HepG2 (cell line): ENCODE data around the gene UBE2H. TPM values are rescaled to one million over a fixed set of nuclear protein-coding genes. Genes with fewer than 3 reads are reported as not detected.

Source experiments
- KDM4B ChIP-seq: sonication (generic); formaldehyde crosslinking; IDR thresholded peaks from 2 replicates; pipeline ENCODE4 v1.4.0; 2020; ENCODE audit warnings: missing genetic modification reagents
- RXRA ChIP-seq: sonication (generic); formaldehyde crosslinking; IDR thresholded peaks from 2 replicates; pipeline ENCODE4 v1.5.1; 2020; ENCODE audit warnings: missing genetic modification reagents
- ZNF333 ChIP-seq: sonication (generic); formaldehyde crosslinking; IDR thresholded peaks from 2 replicates; pipeline ENCODE4 v1.4.0; 2020; ENCODE audit warnings: mild to moderate bottlenecking, missing genetic modification reagents, borderline replicate concordance
- ZNF652 ChIP-seq: IDR thresholded peaks from 2 replicates; pipeline ENCODE4 v1.6.1; 2016; ENCODE audit warnings: low read depth, borderline replicate concordance
- ZNF670 ChIP-seq: sonication (generic); formaldehyde crosslinking; IDR thresholded peaks from 2 replicates; pipeline ENCODE4 v1.8.0; 2022; ENCODE audit warnings: mild to moderate bottlenecking, missing genetic modification reagents, borderline replicate concordance
- ZNF687 ChIP-seq: sonication (generic); formaldehyde crosslinking; IDR thresholded peaks from 2 replicates; pipeline ENCODE4 v1.5.1; 2020; ENCODE audit warnings: mild to moderate bottlenecking, missing genetic modification reagents, moderate library complexity
- ZNF781 ChIP-seq: sonication (generic); formaldehyde crosslinking; IDR thresholded peaks from 2 replicates; pipeline ENCODE4 v1.5.1; 2020; ENCODE audit warnings: borderline replicate concordance, mild to moderate bottlenecking, missing genetic modification reagents; ENCODE audit errors: not compliant biosample characterization
- polyA plus RNA-seq, 8 experiments: library from polyadenylated mRNA; depleted of rRNA in 3 of 8; stranded (reverse) in 7 of 8; unstranded in 1 of 8; fragments of >200 nt; fragmentation: Illumina TruSeq in 4 of 8; extraction: Trizol in 4 of 8; gene quantifications; 2 replicates each; pipeline versions ENCODE4 v1.2.1 to v1.2.3, GENCODE V29; 2011 to 2016; ENCODE audit warnings: low read depth in 4 of 8, missing spikeins in 1 of 8, mixed read lengths in 1 of 8; ENCODE audit not compliant: insufficient read depth in 1 of 8
- total RNA-seq, 5 experiments: library from RNA; depleted of rRNA; stranded (reverse); fragments of >200 nt; fragmentation: Illumina TruSeq; extraction: Trizol; gene quantifications; 2 replicates each; pipeline ENCODE4 v1.2.3, GENCODE V29; 2016; ENCODE audit warnings: low read depth in 1 of 5
- TF ChIP-seq, protein P1 (sequence below): sonication (generic); formaldehyde crosslinking; IDR thresholded peaks from 2 replicates; pipeline ENCODE4 v1.4.0; 2020; ENCODE audit warnings: missing genetic modification reagents, borderline replicate concordance
- TF ChIP-seq, protein P2 (sequence below): IDR thresholded peaks from 2 replicates; pipeline ENCODE4 v1.6.1; 2016; ENCODE audit warnings: low read depth, missing genetic modification reagents, missing compliant biosample characterization

The UBE2H gene
- total and polyA plus RNA-seq, 2 of the 13 experiments (the other 11 are each of a cell fraction or from before 2014, with no cell fraction given): 15.5 to 40.1 TPM

DNA sequence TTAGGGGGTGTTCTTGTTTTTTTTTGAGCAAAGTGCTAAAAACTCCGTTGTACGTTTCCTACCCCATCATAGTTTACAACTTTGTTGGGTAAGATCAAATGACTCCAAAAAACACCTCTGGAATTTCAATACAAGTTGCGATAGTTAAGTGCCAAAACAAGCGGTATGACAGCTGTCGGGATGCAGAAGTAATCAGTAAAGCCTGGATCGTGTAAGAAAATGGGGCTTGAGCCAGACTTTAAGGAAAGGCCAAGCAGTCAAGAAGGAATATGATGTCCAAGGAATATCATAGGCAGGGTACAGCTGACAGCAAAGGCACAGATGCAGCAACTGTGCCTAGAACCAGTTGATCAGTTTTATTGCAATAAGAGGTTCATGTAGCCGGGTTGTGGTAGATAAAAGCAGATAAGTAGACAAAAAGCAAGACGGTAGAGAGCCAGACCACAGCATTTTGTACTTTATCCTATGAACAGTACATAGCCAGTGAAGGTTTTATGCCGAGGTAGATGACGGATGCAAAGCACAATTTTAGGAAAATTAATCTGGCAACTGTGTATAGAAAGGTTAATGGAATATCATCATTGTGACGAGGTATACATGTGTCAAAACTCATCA is 45.5 kb downstream of the UBE2H start (continued):
- TF ChIP-seq, protein P1, sequence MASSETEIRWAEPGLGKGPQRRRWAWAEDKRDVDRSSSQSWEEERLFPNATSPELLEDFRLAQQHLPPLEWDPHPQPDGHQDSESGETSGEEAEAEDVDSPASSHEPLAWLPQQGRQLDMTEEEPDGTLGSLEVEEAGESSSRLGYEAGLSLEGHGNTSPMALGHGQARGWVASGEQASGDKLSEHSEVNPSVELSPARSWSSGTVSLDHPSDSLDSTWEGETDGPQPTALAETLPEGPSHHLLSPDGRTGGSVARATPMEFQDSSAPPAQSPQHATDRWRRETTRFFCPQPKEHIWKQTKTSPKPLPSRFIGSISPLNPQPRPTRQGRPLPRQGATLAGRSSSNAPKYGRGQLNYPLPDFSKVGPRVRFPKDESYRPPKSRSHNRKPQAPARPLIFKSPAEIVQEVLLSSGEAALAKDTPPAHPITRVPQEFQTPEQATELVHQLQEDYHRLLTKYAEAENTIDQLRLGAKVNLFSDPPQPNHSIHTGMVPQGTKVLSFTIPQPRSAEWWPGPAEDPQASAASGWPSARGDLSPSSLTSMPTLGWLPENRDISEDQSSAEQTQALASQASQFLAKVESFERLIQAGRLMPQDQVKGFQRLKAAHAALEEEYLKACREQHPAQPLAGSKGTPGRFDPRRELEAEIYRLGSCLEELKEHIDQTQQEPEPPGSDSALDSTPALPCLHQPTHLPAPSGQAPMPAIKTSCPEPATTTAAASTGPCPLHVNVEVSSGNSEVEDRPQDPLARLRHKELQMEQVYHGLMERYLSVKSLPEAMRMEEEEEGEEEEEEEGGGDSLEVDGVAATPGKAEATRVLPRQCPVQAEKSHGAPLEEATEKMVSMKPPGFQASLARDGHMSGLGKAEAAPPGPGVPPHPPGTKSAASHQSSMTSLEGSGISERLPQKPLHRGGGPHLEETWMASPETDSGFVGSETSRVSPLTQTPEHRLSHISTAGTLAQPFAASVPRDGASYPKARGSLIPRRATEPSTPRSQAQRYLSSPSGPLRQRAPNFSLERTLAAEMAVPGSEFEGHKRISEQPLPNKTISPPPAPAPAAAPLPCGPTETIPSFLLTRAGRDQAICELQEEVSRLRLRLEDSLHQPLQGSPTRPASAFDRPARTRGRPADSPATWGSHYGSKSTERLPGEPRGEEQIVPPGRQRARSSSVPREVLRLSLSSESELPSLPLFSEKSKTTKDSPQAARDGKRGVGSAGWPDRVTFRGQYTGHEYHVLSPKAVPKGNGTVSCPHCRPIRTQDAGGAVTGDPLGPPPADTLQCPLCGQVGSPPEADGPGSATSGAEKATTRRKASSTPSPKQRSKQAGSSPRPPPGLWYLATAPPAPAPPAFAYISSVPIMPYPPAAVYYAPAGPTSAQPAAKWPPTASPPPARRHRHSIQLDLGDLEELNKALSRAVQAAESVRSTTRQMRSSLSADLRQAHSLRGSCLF: no peak
- TF ChIP-seq KDM4B (CRISPR knock-in tag): no peak
- TF ChIP-seq, protein P2, sequence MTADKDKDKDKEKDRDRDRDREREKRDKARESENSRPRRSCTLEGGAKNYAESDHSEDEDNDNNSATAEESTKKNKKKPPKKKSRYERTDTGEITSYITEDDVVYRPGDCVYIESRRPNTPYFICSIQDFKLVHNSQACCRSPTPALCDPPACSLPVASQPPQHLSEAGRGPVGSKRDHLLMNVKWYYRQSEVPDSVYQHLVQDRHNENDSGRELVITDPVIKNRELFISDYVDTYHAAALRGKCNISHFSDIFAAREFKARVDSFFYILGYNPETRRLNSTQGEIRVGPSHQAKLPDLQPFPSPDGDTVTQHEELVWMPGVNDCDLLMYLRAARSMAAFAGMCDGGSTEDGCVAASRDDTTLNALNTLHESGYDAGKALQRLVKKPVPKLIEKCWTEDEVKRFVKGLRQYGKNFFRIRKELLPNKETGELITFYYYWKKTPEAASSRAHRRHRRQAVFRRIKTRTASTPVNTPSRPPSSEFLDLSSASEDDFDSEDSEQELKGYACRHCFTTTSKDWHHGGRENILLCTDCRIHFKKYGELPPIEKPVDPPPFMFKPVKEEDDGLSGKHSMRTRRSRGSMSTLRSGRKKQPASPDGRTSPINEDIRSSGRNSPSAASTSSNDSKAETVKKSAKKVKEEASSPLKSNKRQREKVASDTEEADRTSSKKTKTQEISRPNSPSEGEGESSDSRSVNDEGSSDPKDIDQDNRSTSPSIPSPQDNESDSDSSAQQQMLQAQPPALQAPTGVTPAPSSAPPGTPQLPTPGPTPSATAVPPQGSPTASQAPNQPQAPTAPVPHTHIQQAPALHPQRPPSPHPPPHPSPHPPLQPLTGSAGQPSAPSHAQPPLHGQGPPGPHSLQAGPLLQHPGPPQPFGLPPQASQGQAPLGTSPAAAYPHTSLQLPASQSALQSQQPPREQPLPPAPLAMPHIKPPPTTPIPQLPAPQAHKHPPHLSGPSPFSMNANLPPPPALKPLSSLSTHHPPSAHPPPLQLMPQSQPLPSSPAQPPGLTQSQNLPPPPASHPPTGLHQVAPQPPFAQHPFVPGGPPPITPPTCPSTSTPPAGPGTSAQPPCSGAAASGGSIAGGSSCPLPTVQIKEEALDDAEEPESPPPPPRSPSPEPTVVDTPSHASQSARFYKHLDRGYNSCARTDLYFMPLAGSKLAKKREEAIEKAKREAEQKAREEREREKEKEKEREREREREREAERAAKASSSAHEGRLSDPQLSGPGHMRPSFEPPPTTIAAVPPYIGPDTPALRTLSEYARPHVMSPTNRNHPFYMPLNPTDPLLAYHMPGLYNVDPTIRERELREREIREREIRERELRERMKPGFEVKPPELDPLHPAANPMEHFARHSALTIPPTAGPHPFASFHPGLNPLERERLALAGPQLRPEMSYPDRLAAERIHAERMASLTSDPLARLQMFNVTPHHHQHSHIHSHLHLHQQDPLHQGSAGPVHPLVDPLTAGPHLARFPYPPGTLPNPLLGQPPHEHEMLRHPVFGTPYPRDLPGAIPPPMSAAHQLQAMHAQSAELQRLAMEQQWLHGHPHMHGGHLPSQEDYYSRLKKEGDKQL (CRISPR knock-in tag): no peak
- TF ChIP-seq ZNF652 (CRISPR knock-in tag): no peak
- TF ChIP-seq ZNF687 (CRISPR knock-in tag): no peak
- no peak for TF ChIP-seq ZNF781 (CRISPR knock-in tag)
- TF ChIP-seq RXRA (CRISPR knock-in tag): no peak
- no peak for TF ChIP-seq ZNF670 (CRISPR knock-in tag)
- no peak for TF ChIP-seq ZNF333 (CRISPR knock-in tag)
